Retinal pigment epithelial cell (primary cell): Measurements from ENCODE around the gene LPP.

ENCODE experiments used
- DNase-seq: peaks from one replicate; pipeline ENCODE4 v3.0.0-alpha.2; 2010; ENCODE audit warnings: low read depth
- H3K4me3 ChIP-seq: 2 replicates; pipeline ENCODE4 v1.5.1; 2011; ENCODE audit warnings: mild to moderate bottlenecking, low read length, control low read depth, moderate library complexity
- TF ChIP-seq, protein P1 (sequence below): conservative IDR thresholded peaks from 2 replicates; pipeline ENCODE4 v1.5.1; 2011; ENCODE audit warnings: low read depth, low read length, control low read depth, inconsistent platforms

The LPP gene, protein sequence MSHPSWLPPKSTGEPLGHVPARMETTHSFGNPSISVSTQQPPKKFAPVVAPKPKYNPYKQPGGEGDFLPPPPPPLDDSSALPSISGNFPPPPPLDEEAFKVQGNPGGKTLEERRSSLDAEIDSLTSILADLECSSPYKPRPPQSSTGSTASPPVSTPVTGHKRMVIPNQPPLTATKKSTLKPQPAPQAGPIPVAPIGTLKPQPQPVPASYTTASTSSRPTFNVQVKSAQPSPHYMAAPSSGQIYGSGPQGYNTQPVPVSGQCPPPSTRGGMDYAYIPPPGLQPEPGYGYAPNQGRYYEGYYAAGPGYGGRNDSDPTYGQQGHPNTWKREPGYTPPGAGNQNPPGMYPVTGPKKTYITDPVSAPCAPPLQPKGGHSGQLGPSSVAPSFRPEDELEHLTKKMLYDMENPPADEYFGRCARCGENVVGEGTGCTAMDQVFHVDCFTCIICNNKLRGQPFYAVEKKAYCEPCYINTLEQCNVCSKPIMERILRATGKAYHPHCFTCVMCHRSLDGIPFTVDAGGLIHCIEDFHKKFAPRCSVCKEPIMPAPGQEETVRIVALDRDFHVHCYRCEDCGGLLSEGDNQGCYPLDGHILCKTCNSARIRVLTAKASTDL

GRCh38 chr3:188154014-188154808, at the start of gene LPP:
LPP (plus strand) TSS chr3:188154157; CDS start chr3:188406121, 251,964 bp downstream.
- H3K4me3 ChIP-seq = peak within 1 kb of the TSS; percentile 78
- TF ChIP-seq, protein P1, sequence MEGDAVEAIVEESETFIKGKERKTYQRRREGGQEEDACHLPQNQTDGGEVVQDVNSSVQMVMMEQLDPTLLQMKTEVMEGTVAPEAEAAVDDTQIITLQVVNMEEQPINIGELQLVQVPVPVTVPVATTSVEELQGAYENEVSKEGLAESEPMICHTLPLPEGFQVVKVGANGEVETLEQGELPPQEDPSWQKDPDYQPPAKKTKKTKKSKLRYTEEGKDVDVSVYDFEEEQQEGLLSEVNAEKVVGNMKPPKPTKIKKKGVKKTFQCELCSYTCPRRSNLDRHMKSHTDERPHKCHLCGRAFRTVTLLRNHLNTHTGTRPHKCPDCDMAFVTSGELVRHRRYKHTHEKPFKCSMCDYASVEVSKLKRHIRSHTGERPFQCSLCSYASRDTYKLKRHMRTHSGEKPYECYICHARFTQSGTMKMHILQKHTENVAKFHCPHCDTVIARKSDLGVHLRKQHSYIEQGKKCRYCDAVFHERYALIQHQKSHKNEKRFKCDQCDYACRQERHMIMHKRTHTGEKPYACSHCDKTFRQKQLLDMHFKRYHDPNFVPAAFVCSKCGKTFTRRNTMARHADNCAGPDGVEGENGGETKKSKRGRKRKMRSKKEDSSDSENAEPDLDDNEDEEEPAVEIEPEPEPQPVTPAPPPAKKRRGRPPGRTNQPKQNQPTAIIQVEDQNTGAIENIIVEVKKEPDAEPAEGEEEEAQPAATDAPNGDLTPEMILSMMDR = peak; percentile 3
- no peak for DNase-seq

DNA sequence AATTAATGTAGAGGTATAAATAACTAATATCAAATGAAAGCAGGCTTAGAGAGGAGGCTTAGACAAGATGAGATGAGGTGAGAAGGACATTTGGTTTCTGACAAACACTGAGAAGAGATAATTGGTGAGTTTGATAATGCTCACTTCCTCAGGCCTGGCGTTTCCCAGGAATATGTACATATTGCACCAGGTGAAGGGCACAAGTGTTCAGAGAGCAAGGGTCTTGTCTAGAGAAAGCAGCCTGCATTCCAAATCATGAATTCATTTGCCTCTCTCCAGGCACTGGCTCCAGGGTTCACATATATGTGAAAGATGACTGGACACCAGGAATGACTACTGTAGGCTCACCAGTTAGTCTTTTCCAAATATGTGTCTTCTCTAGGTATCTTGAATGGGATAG, 48.0 kb upstream of the LPP start:
- no peak for DNase-seq
- H3K4me3 ChIP-seq = no peak overlapping the region
- TF ChIP-seq, protein P1 = no peak

DNA sequence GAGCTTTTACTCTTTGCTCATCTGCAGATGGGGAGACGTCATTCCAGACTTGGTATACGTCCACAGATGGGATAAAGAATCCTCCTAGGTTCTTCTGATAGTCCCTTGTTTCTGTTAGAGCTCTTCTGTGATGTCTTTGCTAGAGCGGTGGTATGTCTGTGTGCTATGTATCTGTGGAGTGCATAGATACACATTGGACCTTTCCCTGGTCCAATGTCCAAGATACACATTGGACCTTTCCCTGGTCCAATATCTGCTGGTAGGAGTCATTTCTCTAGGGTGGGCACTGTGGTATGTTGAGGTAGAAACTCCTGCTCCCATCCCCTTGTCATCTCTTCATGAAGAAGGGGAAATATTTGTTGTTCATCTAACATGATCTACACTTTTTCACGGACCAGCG, 47.5 kb upstream of the LPP start:
- TF ChIP-seq, protein P1 = no peak
- DNase-seq = no peak

GRCh38 chr3:188106887-188107830, 46.8 kb upstream of the LPP start:
- TF ChIP-seq, protein P1 = no peak
- no peak overlapping the region for H3K4me3 ChIP-seq
- DNase-seq = no peak

More for the DNA sequence above, 47.5 kb upstream of the LPP start:
- H3K4me3 ChIP-seq = no peak overlapping the region

- TF ChIP-seq, protein P1 = no peak
- H3K4me3 ChIP-seq = no peak overlapping the region
- no peak for DNase-seq
These were observed 45.1 kb upstream of the LPP start for GRCh38 chr3:188108703-188109412.
